BE2C (cell line): ENCODE data around the gene RFC5.
"Not testable (repeated sequence)": the region's sequence is repeated elsewhere in the genome, so short reads cannot be mapped to it uniquely, and the experiment has no call there.

ENCODE experiments used
- DNase-seq: peaks from one replicate; pipeline ENCODE4 v3.0.0-alpha.2; 2020
- H3K27me3 ChIP-seq: fragments of 250-450 bp; sonication (Bioruptor Pico); 2 replicates; pipeline ENCODE4 v1.5.1; 2020; ENCODE audit warnings: mild to moderate bottlenecking
- H3K36me3 ChIP-seq: fragments of 250-450 bp; sonication (Bioruptor Pico); 2 replicates; pipeline ENCODE4 v1.5.1; 2020; ENCODE audit warnings: mild to moderate bottlenecking
- H3K4me1 ChIP-seq: fragments of 250-450 bp; sonication (Bioruptor Pico); 2 replicates; pipeline ENCODE4 v1.5.1; 2020
- H3K4me3 ChIP-seq: 2 replicates; pipeline ENCODE4 v1.5.1; 2011; ENCODE audit warnings: low read depth, low read length
- H3K9me3 ChIP-seq: fragments of 250-450 bp; sonication (Bioruptor Pico); 2 replicates; pipeline ENCODE4 v1.5.1; 2020
- TF ChIP-seq, protein P1 (sequence below): IDR thresholded peaks from 2 replicates; pipeline ENCODE4 v1.5.1; 2012; ENCODE audit warnings: mild to moderate bottlenecking, low read depth, low read length

The RFC5 gene

GRCh38 chr12:118020036-118020435 is 3.5 kb downstream of the RFC5 start:
- no peaks in the 10 kb centered on the region for H3K9me3 ChIP-seq
- no peak for DNase-seq
- no peak overlapping the region for H3K4me3 ChIP-seq
- no peaks in the 10 kb centered on the region for H3K4me1 ChIP-seq
- peaks cover 49% of the 10 kb centered on the region for H3K36me3 ChIP-seq
- no peaks in the 10 kb centered on the region for H3K27me3 ChIP-seq
- TF ChIP-seq, protein P1, sequence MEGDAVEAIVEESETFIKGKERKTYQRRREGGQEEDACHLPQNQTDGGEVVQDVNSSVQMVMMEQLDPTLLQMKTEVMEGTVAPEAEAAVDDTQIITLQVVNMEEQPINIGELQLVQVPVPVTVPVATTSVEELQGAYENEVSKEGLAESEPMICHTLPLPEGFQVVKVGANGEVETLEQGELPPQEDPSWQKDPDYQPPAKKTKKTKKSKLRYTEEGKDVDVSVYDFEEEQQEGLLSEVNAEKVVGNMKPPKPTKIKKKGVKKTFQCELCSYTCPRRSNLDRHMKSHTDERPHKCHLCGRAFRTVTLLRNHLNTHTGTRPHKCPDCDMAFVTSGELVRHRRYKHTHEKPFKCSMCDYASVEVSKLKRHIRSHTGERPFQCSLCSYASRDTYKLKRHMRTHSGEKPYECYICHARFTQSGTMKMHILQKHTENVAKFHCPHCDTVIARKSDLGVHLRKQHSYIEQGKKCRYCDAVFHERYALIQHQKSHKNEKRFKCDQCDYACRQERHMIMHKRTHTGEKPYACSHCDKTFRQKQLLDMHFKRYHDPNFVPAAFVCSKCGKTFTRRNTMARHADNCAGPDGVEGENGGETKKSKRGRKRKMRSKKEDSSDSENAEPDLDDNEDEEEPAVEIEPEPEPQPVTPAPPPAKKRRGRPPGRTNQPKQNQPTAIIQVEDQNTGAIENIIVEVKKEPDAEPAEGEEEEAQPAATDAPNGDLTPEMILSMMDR, result no peak

- H3K27me3 ChIP-seq, DNase-seq, H3K9me3 ChIP-seq, H3K4me1 ChIP-seq, H3K4me3 ChIP-seq: not testable (repeated sequence)
- peaks cover 71% of the 10 kb centered on the region for H3K36me3 ChIP-seq
These were observed 5.7 kb downstream of the RFC5 start for GRCh38 chr12:118022097-118022727.

DNA sequence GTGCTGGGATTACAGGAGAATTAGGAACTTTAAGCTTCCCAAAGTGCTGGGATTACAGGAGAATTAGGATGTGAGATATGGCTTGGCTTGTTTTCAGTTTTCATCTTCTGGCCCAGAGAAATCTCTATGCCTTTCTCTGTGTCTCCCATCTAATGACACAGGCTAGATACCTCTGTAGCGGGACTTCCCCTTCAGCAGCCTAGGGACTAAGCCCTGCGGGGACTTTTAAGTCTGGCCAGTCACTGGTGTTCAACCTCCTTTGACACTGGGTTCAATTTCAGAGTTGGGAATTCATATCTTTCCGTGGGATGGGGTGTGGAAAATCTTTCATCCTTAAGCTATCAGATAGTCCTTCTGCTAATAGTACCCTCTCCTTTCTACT is 6.2 kb downstream of the RFC5 start:
- Histone ChIP-seq H3K4me3 (no peak overlapping the region), H3K4me1 (no peaks in the 10 kb centered on the region), H3K27me3 (no peaks in the 10 kb centered on the region), H3K9me3 (no peaks in the 10 kb centered on the region), H3K36me3 (peaks cover 74% of the 10 kb centered on the region)
- no peak for DNase-seq
- TF ChIP-seq, protein P1, result no peak

DNA sequence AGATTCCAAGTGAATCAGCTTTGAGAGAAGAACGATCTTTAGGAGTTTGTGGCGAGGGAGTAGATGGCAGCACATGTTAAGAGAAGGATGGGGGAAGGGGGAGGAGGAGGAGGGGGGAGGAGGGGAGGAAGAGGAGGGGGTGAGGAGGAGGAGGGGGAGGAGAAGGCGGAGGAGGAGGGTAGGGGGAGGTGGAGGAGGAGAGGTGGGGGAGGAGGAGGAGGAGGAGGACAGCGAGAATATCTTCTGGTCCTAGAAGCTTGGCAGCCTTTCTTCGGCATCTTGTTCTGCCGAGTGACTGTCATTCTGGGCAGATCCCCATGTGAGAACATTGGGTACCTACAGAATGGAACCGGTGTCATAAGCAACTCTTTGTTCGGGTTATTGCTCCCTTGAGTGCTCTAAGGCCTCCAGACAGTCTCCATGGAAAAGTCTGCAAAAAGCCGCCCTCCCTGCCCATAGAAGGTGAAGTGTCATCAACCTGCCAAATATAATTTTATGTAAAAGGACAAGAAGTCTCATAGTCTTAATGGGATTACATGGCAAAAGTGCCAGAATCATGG is 6.9 kb downstream of the RFC5 start:
- Histone ChIP-seq H3K36me3 (peaks cover 78% of the 10 kb centered on the region), H3K4me1 (no peaks in the 10 kb centered on the region), H3K27me3 (no peaks in the 10 kb centered on the region), H3K4me3 (no peak overlapping the region), H3K9me3 (no peaks in the 10 kb centered on the region)
- DNase-seq, result no peak
- TF ChIP-seq, protein P1, result no peak

DNA sequence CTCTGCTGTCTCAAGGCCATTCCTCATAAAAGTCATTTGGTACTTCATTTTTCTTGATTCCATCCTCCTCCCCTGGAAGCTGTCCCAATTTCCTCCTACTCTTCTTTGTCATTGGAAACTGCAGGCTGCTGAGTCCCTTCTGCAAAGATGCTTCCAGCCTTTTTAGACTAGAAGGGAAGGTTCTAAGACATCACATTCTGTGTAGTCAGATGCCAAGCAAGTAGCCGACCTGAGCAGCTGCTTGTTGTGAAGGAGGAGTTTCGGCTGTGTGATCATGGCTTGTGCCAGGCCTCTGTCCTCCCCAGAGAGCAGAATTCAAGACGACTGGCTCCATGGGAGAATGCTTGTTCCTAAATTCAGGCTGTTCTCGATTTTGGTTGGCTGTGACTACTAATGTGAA is 8.7 kb downstream of the RFC5 start:
- H3K36me3 ChIP-seq, result peaks cover 75% of the 10 kb centered on the region
- no peak overlapping the region for H3K4me3 ChIP-seq
- TF ChIP-seq, protein P1, result no peak
- H3K4me1 ChIP-seq, result no peaks in the 10 kb centered on the region
- no peak for DNase-seq
- H3K27me3 ChIP-seq, result no peaks in the 10 kb centered on the region
- no peaks in the 10 kb centered on the region for H3K9me3 ChIP-seq

GRCh38 chr12:118029166-118029565 is 12.7 kb downstream of the RFC5 start:
- no peaks in the 10 kb centered on the region for H3K9me3 ChIP-seq
- TF ChIP-seq, protein P1, result no peak
- H3K4me1 ChIP-seq, result no peaks in the 10 kb centered on the region
- no peak for DNase-seq
- no peaks in the 10 kb centered on the region for H3K27me3 ChIP-seq
- peaks cover 73% of the 10 kb centered on the region for H3K36me3 ChIP-seq
- H3K4me3 ChIP-seq, result no peak overlapping the region

DNA sequence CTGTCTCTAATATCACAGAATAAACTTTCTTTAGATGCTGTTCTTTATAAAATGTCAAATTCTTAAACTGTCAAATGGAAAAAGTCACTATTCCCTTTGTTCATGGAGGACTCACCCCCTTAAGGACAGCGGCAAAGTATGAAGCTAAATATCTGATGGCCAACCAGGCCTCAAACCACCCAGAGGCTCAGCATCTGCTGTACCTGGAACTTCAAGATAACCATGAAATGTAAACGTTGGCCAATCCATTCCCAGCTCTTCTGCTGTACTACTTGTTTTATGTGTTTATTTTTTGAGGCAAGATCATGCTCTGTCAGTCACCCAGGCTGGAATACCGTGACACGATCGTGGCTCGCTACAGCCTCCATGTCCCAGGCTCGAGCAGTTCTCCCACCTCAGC is 15.7 kb downstream of the RFC5 start:
- TF ChIP-seq, protein P1, result no peak
- H3K27me3 ChIP-seq, result no peaks in the 10 kb centered on the region
- peaks cover 77% of the 10 kb centered on the region for H3K36me3 ChIP-seq
- H3K9me3 ChIP-seq, result no peaks in the 10 kb centered on the region
- no peaks in the 10 kb centered on the region; the same call in 1 of the 2 replicates for H3K4me1 ChIP-seq
- DNase-seq, result no peak
- no peak overlapping the region for H3K4me3 ChIP-seq
